NCI-H2107 (cell line): ENCODE measurements around the gene ERICH2.

ENCODE experiments used
- DNase-seq: peaks from one replicate; lab custom pipeline; 2025; lab: John Stamatoyannopoulos, UW

ERICH2 gene

GRCh38 chr2:170763232-170763631, 6.9 kb upstream of the ERICH2 start:
- DNase-seq: no peak

GRCh38 chr2:170764880-170765261, 5.3 kb upstream of the ERICH2 start:
- DNase-seq: no peak

- DNase-seq: no peak
Observed at GRCh38 chr2:170766693-170767092, 3.5 kb upstream of the ERICH2 start.

GRCh38 chr2:170770606-170771420, 635 bp downstream of the ERICH2 start:
- peak; percentile 62 for DNase-seq

- DNase-seq: no peak
Observed at GRCh38 chr2:170771421-170771937, 1.3 kb downstream of the ERICH2 start.

- DNase-seq: no peak
Observed at GRCh38 chr2:170772295-170772694, 2.1 kb downstream of the ERICH2 start.

- no peak for DNase-seq
Observed at GRCh38 chr2:170774074-170774473, 3.9 kb downstream of the ERICH2 start.

- DNase-seq: no peak
Observed at GRCh38 chr2:170778900-170779299, 8.7 kb downstream of the ERICH2 start.

GRCh38 chr2:170779304-170779703, 9.1 kb downstream of the ERICH2 start:
- DNase-seq: no peak

GRCh38 chr2:170782673-170783072, 12.5 kb downstream of the ERICH2 start:
- DNase-seq: no peak

GRCh38 chr2:170783549-170783948, 13.4 kb downstream of the ERICH2 start:
- DNase-seq: no peak

GRCh38 chr2:170798996-170799395, 28.8 kb downstream of the ERICH2 start:
- DNase-seq: no peak

GRCh38 chr2:170806548-170806947, 36.4 kb downstream of the ERICH2 start:
- no peak for DNase-seq

- DNase-seq: peak; percentile 21
Observed at GRCh38 chr2:170812710-170813600, 42.8 kb downstream of the ERICH2 start.

- no peak for DNase-seq
Observed at GRCh38 chr2:170813611-170814532, 43.7 kb downstream of the ERICH2 start.

GRCh38 chr2:170814533-170815230, 44.5 kb downstream of the ERICH2 start:
- DNase-seq: no peak

- DNase-seq: no peak
Observed at GRCh38 chr2:170815311-170815710, 45.1 kb downstream of the ERICH2 start.

- DNase-seq: peak; percentile 85
Observed at GRCh38 chr2:170815746-170816503, 45.7 kb downstream of the ERICH2 start.

GRCh38 chr2:170816504-170817092, 46.4 kb downstream of the ERICH2 start, which contains the start of gene GAD1:
GAD1 (plus strand) TSS chr2:170816887; CDS start chr2:170818592, 1,705 bp downstream.
- peak; percentile 64 for DNase-seq
